Glomerular endothelial cell (primary cell): ENCODE measurements around the gene MAP3K2. TPM values are rescaled to one million over a fixed set of nuclear protein-coding genes. Genes with fewer than 3 reads are reported as not detected.

ENCODE experiments used
- DNase-seq: peaks from one replicate; pipeline ENCODE4 v3.0.0-alpha.2; 2011; ENCODE audit warnings: low read depth, low spot score; ENCODE audit errors: extremely low read depth
- total RNA-seq: library from RNA; depleted of rRNA; stranded (reverse); fragments of >200 nt; gene quantifications from 2 replicates; pipeline ENCODE4 v1.2.3, GENCODE V29; 2015

Gene MAP3K2
- total RNA-seq, 1 donor from 2014 or later, result 21.0 TPM

- DNase-seq, result no peak
Measured at GRCh38 chr2:127305990-127306585, 81.7 kb downstream of the MAP3K2 start.

GRCh38 chr2:127302168-127302567 is 85.6 kb downstream of the MAP3K2 start:
- DNase-seq, result no peak

GRCh38 chr2:127293748-127294562 is 93.8 kb downstream of the MAP3K2 start, which contains the start of gene ERCC3:
TSS of gene ERCC3 (minus strand) at chr2:127294144. CDS start at chr2:127294081, 63 bp downstream.
- peak; percentile 12 for DNase-seq

- no peak for DNase-seq
Measured at GRCh38 chr2:127293386-127293747, 94.4 kb downstream of the MAP3K2 start.

- DNase-seq, result no peak
Measured at GRCh38 chr2:127288274-127288673, 99.5 kb downstream of the MAP3K2 start.

- no peak for DNase-seq
Measured at GRCh38 chr2:127283275-127283674, 104.5 kb downstream of the MAP3K2 start.

GRCh38 chr2:127280693-127281092 is 107.1 kb downstream of the MAP3K2 start:
- no peak for DNase-seq

- no peak for DNase-seq
Measured at GRCh38 chr2:127279781-127280180, 108.0 kb downstream of the MAP3K2 start.

GRCh38 chr2:127278959-127279358 is 108.8 kb downstream of the MAP3K2 start:
- no peak for DNase-seq

- DNase-seq, result no peak
Measured at GRCh38 chr2:127277028-127277427, 110.7 kb downstream of the MAP3K2 start.

- DNase-seq, result no peak
Measured at GRCh38 chr2:127275789-127276188, 112.0 kb downstream of the MAP3K2 start.

- DNase-seq, result no peak
Measured at GRCh38 chr2:127275356-127275755, 112.4 kb downstream of the MAP3K2 start.

GRCh38 chr2:127270663-127271062 is 117.1 kb downstream of the MAP3K2 start:
- DNase-seq, result no peak

- DNase-seq, result no peak
Measured at GRCh38 chr2:127261804-127262406, 125.9 kb downstream of the MAP3K2 start.

- no peak for DNase-seq
Measured at GRCh38 chr2:127259355-127259754, 128.4 kb downstream of the MAP3K2 start.

GRCh38 chr2:127256866-127257265 is 130.9 kb downstream of the MAP3K2 start:
- DNase-seq, result no peak

GRCh38 chr2:127256381-127256780 is 131.4 kb downstream of the MAP3K2 start:
- DNase-seq, result no peak

- DNase-seq, result no peak
Measured at GRCh38 chr2:127255721-127256120, 132.1 kb downstream of the MAP3K2 start.

- DNase-seq, result no peak
Measured at GRCh38 chr2:127255146-127255545, 132.6 kb downstream of the MAP3K2 start.

GRCh38 chr2:127254386-127254981 is 133.3 kb downstream of the MAP3K2 start:
- DNase-seq, result no peak
